Omental fat pad (tissue), 4 donors: ENCODE results near the gene NDUFAF3. TPM values are rescaled to one million over a fixed set of nuclear protein-coding genes. Genes with fewer than 3 reads are reported as not detected.

Experiments
- ATAC-seq: fragments of 150-250 bp; one replicate; pipeline ENCODE4 v1.9.1; 2016; ENCODE audit warnings: mild to moderate bottlenecking, moderate library complexity; ENCODE audit not compliant: low FRiP score
- DNase-seq: peaks from one replicate; pipeline ENCODE4 v3.0.0-alpha.2; 2019; ENCODE audit warnings: low spot score
- CTCF ChIP-seq, 3 donors: fragments of 450-650 bp; IDR thresholded peaks; one replicate each; pipeline ENCODE4 v1.5.1; 2016 to 2017; ENCODE audit warnings: antibody characterized with exemption in 3 of 3, mild to moderate bottlenecking in 3 of 3, moderate library complexity in 2 of 3
- total RNA-seq, 4 donors: library from RNA; depleted of rRNA; stranded (reverse); fragments of >200 nt; gene quantifications; one replicate each; pipeline ENCODE4 v1.1.0, GENCODE V29; 2016

The NDUFAF3 gene
- total RNA-seq, 4 donors from 2014 or later: 108 to 175 (median 140) TPM

- ATAC-seq: no peak
- DNase-seq: no peak
- TF ChIP-seq CTCF (IDR thresholded peaks at IDR 0.05): no peak
Observed at GRCh38 chr3:49015765-49016164, 6.2 kb upstream of the NDUFAF3 start.

- DNase-seq (no peak), ATAC-seq (no peak)
- TF ChIP-seq CTCF (IDR thresholded peaks at IDR 0.05): no peak
Observed at GRCh38 chr3:49016414-49017228, 5.3 kb upstream of the NDUFAF3 start.

GRCh38 chr3:49017229-49017970 is 4.5 kb upstream of the NDUFAF3 start:
- ATAC-seq (no peak), DNase-seq (no peak)
- no peak for TF ChIP-seq CTCF (IDR thresholded peaks at IDR 0.05)

DNA sequence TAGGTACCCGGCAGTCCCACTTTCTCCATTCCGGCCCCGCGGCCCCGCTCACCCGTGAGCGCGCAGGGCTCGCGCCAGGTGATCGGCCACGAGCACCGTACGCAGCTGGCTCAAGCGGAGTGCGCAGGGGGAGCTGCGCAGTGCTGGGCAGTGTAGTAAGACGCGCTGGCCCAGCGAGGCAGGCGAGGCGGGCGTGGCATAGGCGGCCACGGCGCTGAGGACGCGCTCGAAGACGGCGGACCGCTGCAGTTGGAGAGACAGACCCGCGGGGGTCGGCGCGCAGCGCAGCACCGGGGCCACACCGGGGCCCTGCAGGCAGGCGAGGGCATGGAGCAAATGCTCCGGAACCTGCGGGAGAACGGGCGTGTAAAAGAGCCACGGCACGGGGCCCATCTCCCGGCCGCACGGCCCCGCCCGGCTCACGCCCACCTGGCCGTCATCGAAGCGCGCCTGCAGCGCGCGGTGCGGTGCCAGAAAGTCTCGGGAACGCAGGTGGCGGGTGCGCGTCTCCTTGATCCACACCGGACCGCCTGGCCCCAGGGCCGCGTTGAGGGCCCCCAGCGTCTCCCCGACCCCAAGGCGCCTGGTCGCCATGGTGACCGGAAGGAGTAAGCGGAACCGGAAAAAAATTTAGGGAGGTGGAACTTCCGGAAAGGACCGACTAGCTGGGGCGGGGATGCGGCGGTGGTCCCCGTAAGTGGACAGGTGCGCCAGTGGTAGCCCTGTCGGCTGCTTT is 3.8 kb upstream of the NDUFAF3 start, which contains the start of gene DALRD3:
Gene DALRD3, minus strand, starts transcription at position 610 of the 736 bp plus-strand sequence. Its CDS starts 16 bp downstream, at position 594.
- peak; percentile 12 for ATAC-seq
- peak; percentile 47 for DNase-seq
- no peak for TF ChIP-seq CTCF (IDR thresholded peaks at IDR 0.05)

DNA sequence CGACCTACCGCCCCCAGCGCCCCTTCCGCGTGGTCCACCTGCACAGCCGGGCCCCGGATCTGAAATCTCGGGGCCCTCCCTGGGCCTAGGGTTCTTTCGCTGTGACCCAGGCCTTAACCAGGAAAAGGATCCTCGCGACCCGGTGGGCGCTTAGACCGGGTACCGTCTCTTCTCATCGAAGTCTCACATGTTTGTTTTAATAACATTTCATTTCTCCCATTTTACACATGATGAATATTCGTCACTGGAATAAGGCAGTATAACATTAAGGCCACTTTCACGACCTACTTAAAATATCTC is 3.3 kb upstream of the NDUFAF3 start:
- ATAC-seq (no peak), DNase-seq (no peak)
- no peak for TF ChIP-seq CTCF (IDR thresholded peaks at IDR 0.05)

- TF ChIP-seq CTCF (IDR thresholded peaks at IDR 0.05): no peak
- DNase-seq: no peak
- no peak for ATAC-seq
Observed at GRCh38 chr3:49019941-49020329, 2.0 kb upstream of the NDUFAF3 start.
